NCI-H128 (cell line): ENCODE results near the gene HMG20A.

Source experiments
- DNase-seq: peaks from one replicate; lab custom pipeline; 2025; ENCODE audit not compliant: unreplicated experiment; lab: John Stamatoyannopoulos, UW

HMG20A gene

DNA sequence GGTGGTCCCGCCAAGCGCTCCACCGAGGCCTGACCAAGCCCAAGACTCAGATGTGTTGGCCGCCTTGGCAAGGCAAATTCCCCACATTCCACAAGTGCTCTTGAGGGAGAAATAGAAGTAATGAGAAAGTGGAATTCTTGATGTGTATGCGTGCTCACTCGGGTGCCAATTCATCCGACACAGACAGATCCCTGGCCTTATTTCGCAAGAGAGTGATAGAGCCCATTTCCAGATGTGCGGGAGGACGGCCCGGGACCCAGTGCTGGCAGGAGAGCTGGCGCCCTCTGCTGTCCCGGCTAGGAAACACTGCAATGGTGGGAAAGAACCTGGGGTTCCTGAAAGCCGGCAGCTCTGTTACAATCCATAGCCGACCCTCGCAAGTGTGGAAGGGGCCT is 76.0 kb downstream of the HMG20A start:
- DNase-seq, result no peak

DNA sequence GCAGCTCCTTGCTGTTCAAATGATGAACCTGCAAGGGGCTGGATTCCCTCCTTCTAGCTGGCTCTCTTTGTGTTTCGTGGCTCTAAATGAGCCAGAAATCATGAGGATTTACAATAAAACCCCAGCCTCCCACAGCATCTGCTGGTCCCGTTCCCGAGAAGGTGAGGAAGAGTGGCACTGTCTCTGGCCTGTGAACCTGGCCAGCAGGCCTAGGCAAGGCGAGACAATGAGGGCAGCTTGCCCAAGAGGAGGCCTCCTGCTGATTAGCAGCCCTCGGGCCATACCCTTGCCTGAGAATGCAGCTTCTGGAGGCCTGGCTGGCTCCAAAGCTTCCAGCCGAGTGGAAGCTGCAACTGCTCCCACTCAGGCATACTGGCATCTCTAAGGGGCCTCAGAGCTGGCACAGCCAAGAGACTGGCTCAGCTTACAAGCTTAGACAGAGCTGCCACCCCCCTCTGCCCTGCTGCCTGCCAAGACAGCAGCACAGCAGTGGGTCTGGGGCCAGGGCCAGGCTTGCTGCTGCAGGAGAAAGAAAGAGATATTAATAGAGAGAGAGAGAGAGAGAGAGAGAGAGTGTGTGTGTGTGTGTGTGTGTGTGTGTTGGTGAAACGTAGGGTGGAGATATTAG is 76.5 kb downstream of the HMG20A start:
- peak; percentile 31 for DNase-seq

DNA sequence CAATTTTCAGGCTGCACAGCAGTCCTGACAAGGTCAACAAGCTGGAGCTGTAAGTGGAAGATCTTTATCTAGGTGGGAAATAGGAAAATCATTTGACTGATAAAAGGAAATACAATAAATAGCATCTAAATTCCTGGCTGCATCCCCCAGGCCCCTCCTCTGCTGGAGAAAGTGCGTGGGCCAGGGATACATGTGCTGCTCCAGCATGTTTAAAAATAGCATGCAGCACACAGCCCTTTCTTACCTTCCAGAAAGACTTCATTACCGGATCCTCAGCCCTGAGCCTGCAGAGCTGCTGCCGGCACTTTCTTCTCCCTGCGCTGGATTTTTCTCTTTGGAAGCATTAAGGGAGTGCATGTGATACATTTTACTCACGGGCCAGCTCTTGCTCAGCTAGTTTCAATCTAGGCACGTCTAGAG is 77.3 kb downstream of the HMG20A start:
- no peak for DNase-seq

DNA sequence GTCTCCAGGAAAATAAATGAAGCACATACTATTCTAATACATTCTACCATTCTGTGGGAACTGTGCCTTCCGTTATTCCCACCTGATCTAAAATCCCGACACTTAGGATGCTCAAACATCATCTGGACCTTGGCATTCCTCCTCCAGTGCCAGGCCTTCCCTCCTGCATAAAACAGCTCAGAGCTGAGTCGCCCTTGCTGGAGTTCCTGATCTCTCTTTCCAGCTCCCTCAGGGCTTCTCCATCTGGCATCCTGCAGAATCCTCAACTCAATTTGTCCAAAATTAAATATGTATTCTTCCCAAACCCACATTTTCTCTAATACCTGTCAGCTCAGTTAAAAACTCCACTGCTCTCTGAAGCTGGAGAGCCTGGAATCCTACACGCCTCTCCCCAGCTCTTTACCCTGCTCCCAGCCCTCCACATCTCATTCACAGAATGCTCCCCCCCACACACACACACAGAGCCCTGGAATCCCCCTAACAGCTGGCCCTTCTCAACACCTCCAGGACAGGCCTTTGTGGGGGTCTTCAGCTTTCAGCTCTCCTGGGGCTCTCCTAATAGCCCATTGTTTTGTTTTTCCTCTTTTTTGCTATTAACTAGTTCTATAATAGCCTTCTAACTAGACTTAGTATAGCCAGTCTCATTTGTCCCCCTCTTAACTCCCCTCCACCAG is 78.5 kb downstream of the HMG20A start:
- DNase-seq, result no peak

- no peak for DNase-seq
Measured at GRCh38 chr15:77500989-77501388, 80.3 kb downstream of the HMG20A start.

DNA sequence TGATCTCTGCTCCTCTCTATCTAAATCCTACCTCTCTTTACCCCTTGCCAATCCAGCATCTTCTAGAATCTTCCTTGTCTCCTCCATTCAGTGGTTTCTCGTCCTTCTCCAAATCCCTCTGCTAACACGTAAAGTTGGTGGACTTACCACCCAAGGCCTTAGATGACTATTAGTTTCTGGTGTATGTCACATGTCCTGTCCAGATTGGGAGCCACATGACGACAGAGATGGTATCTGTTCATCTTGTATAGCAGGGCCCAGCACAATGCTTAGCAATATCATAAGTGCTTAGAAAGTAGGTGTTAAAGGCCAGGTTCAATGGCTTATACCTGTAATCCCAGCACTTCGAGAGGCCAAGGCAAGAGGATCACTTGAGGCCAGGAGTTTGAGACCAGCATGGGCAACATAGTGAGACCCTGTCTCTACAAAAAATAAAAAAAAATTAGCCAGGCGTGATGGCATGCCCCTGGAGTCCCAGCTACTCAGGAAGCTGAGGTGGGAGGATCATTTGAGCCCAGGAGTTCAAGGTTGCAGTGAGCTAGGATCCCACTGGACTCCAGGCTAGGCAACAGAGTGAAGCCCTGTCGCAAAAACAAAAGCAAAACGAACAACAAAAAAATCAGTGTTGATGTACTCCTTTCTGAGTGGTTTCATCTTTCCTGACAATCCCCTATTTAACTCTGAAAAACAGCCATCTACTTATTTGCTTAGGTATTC is 81.8 kb downstream of the HMG20A start:
- no peak for DNase-seq

DNA sequence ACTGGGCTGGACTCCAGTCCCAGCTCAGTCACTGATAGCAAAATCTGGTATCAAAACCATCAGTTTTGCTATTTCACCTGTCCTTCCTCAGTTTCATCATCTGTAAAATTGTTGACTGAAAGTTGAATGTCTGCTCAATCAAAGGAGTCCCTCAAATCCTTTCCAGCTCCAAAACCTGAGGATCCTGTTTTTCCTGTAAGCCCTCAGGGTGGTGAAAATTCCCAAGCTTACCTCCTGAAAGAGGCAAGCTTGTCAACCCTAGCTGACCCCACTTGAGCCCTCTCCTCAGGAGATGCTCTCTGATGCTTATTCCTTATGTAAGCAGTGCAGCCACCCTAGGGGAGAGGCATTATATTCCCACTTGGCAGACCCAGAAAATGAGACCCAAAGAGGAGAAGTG is 82.6 kb downstream of the HMG20A start:
- no peak for DNase-seq

- no peak for DNase-seq
Measured at GRCh38 chr15:77503764-77504163, 83.1 kb downstream of the HMG20A start.

DNA sequence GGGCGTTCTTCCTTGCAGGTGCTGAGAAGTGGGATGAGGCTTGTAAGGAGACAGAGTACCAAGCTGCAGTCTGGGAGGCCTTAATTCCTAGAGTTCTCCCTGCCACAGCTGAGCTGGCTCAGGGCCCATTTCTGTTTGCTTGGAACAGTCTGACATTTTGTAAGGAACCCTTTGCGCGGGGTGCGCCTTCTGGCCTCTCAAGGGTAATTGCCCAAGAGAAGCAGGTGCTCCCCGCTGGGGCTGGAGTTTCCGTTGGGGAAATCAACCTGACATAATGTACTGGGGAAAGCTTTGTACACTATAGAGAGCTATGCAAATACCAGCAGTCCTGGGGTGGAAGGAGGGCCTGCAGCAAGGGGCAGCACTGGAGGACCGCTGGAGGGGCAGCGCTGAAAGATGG is 83.6 kb downstream of the HMG20A start:
- peak; percentile 64 for DNase-seq

DNA sequence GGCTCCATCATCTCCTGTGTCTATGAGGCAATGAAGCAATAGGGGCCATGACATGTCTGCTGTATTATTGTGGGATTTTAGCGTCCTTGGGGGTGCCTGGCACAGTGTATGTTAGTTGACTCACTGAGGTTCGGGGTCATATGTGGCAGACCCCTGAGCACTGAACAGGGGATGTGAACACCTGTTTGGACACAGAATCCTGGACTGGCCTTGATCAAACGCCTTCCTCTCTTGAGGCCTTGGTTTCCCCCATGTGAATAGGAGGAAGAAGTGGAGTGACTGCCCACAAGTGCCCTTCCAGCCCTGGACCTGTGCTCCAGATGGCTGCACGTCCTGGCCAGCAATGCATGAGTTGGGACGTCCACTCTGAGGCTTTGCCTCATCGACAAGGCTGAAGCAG is 84.2 kb downstream of the HMG20A start:
- no peak for DNase-seq

DNA sequence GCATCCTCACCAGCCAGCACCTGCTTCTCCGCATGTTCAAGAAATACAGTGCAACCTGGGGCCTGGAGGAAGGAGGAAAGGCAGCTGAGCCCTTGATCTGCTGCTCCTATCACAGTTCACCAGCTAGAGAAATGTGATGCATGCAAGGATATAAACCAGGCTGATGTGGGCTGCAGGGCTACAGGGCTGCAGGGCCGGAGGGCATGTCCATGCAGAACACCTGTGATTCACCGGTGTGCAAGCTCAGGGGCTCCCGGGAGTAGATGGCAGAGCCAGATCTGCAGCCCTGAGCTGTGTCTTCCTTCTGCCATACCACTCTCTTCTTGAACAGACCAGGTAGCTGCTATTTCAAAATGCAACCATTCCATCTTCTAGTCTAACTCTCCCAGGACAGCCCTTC is 84.9 kb downstream of the HMG20A start:
- DNase-seq, result no peak

DNA sequence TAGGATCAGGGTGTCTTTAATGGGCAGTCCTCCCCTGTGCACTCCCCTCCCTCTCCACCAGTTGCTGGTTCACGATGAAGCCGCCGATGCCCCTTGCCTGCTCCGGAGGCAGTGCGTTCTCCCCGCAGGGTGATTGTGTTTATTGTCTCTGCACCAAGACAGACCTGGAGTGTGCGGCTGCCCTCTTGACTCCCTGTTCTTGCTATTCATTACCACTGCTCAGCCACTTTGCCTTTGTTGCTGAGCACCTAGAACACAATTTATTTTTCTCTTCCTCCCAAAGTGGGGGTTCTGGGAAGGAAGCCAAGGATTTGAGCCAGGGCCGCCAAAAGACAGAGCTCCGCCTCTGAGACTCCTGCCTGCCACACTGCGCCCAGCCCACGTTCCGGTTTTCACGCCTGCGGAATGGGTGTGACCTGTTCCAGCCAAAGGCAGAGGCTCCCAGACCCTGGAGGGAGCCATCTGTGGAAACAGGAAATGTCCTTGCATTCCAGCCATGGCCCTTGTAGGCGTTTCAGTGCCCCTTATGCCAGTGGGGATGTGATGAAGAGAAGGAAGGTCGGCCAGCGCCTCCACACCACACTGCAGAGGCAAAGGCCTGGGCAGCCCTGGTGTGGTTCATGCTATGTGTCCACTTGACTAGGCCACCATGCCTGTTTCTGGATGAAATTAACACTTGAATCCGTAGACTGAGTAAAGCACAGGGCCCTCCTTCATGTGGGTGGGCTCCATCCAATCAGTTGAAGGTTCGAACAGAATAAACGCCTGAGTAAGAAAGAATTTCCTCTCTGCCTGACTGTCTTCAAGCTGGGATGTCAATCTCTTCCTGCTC is 85.8 kb downstream of the HMG20A start:
- DNase-seq, result no peak

DNA sequence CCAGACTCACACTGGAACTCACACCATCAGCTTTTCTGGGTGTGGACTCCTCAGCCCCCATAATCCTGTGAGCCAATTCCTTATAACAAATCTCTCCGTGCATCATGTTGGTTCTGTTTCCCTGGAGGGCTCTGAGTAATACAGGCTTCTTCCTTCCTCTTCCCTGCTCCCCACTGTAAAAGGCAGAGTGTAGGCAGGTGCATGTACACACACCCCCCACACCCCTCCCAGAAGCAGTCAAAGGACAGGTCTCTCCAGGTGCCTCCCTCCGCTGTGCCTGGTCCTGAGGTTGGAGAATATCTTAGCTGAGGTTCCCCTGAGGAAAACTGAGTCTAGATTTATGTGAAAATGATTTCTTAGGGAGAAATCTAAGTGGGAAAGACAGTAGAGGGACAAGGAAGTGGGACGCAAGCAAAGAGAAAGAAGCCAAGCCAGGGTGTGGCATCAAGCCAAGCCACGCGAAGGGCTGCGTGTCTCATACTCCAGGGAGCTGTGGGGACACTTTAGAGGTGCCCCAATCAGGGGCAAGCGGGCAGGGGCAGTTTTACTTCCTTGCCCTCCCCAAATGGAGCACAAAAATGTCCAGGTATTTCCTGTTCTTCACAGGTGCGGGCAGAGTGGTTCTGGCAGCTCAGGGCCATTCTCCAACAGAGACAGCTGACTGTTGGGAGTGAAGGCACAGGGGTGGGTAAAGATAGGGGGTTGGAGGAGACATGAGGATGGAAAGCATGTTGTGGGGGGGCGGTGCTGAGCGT is 86.6 kb downstream of the HMG20A start:
- no peak for DNase-seq

DNA sequence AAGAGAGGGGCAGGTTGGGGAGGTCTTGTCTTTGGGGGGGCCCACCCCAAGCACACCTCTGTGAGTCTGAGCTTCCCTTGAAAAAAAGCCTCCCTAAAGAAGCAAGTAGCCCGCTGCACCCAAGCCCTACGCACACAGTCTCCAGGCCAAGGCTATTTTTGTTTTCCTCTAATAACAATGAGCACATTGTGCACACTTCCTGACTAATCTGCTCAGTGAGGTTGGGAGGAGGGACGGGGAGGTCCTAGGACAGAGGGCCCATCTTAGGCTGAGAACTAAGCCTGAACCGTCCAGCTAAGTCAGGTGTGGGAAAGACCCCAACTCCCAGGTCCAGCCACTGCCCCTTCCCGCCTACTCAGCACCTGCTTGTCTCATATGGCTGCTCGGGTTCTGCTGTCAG is 87.2 kb downstream of the HMG20A start:
- DNase-seq, result no peak

- DNase-seq, result no peak
Measured at GRCh38 chr15:77508541-77509243, 88.0 kb downstream of the HMG20A start.

- DNase-seq, result no peak
Measured at GRCh38 chr15:77510066-77511057, 89.7 kb downstream of the HMG20A start.

DNA sequence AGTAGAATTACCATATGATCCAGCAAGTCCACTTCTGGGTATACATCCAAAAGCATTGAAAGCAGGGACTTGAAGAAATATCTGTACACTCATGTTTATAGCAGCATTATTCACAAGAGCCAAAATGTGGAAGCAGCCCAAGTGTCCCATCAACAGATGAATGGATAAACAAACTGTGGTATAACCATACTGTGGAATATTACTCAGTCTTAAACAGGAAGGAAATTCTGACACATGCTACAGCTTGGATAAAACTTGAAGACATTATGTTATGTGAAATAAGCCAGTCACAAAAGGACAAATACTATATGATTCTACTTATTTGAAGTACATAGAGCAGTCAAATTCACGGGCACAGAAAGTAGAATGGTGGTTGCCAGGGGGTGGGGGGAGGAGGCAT is 91.2 kb downstream of the HMG20A start:
- no peak for DNase-seq

GRCh38 chr15:77513226-77513625 is 92.5 kb downstream of the HMG20A start:
- no peak for DNase-seq
